ENCODE data around the gene MCF2L.
A peak's percentile ranks its signal among the peaks of the same experiment; 100 is the strongest.

The MCF2L gene

DNA sequence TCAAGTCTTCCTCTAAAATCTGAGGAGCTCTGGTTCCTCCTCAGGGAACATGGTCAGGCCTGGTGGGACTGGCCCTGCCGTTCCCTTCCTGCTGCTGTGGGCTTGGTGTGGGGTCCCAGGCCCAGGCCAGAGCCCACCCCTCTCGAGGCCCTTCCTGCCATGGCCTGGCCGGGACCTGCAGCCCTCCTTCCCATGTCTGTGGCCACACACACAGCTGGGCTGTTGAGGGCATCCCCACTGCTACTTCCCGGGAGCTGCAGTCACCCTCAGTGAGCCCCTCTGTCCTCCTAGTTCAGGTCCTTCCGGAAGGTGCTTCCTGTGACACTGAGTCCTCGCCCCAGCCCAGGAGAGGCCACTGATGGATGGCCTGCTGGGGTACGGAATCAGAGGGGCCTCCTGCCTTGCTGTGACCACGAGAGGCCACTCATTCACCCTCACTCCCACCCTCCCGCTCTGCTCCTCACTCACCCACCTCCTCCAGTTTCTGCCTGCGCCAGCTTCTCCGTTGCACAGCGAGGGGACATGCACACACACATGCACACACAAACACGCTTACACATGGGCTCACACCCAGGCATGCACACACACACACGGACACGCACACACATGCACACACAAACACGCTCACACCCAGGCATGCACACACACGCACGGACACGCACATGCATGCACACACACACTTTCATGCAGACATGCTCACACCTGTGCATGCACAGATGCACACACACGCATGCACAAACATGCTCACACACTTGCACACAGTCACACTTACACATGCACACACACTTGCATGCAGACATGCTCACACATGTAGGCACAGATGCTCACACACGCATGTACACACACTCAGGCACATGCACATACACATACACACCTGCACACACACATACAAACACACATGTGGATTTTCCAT is 7.3 kb upstream of the MCF2L start:
- Histone ChIP-seq H3K27me3 (ENCODE audit: control insufficient read depth, insufficient read depth, low read length) (peaks cover 3% of the 10 kb centered on the region), H3K9ac (ENCODE audit: low read length) (no peak overlapping the region), H3K27ac (ENCODE audit: low read depth, low read length) (no peak overlapping the region), H3K36me3 (ENCODE audit: control insufficient read depth, insufficient read depth, low read length) (no peaks in the 10 kb centered on the region), H3K4me1 (ENCODE audit: control insufficient read depth, insufficient read depth, low read length) (no peaks in the 10 kb centered on the region), H3K4me3 (ENCODE audit: low read length) (no peak overlapping the region)

DNA sequence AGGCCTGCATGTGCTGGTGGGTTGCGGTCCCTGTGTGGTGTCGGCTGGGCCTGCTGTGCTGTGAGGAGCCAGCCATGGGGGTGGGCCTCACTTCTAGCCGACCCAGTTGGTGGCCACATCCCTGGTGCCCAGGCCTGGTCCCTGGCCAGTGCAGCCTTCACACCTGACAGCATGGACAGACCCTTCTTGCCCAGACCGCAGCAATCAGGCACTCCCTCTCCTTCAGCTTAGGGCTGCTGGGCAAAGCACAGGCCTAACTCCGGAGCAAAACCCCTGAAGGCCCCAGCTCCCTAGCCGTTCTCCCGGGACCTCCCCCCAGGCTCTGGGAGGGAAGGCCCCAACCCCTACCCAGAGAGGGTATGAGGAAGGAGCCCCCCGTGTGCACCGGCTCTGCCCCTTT is 6.6 kb upstream of the MCF2L start:
- no peaks in the 10 kb centered on the region for H3K36me3 ChIP-seq (ENCODE audit: control insufficient read depth, insufficient read depth, low read length)
- H3K27ac ChIP-seq (ENCODE audit: low read depth, low read length) = no peak overlapping the region
- no peak overlapping the region for H3K4me3 ChIP-seq (ENCODE audit: low read length)
- H3K27me3 ChIP-seq (ENCODE audit: control insufficient read depth, insufficient read depth, low read length) = peaks cover 3% of the 10 kb centered on the region
- no peaks in the 10 kb centered on the region for H3K4me1 ChIP-seq (ENCODE audit: control insufficient read depth, insufficient read depth, low read length)
- no peak overlapping the region for H3K9ac ChIP-seq (ENCODE audit: low read length)

DNA sequence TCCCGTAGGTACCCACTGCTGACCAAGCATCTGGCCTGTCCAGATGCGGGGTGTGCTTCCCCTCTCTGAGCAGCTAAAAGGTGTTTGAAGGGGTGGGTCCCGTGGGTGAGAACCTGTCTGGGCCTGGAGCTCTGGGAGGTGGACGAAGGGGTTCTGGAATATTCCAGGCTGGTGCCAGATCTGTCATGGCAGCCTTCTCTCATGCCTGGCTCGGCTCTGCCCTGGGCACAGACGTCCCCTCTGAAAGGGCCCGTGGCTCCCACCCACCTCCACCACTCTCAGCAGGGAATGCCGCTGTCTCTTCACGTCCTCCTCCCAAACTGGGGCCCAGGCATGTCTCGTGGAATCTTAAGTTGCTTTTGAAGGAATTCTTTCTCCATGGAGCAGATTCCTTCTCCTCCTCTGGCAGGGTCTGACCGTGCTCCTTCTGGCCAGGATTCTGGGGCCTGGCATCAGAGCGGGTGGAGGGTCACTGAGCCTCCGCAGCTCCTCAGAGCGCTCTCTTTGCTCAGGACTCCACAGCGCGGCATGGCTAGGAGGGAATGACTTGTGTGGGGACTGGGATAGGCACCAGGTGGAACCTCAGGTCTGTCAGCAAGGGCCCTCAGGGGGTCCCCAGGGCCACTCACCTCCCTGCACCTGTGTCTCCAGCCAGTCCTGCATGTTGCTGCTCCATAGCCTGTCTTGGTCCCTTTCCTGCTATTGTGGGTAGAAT is 5.9 kb upstream of the MCF2L start:
- H3K36me3 ChIP-seq (ENCODE audit: control insufficient read depth, insufficient read depth, low read length) = no peaks in the 10 kb centered on the region
- H3K4me3 ChIP-seq (ENCODE audit: low read length) = no peak overlapping the region
- no peaks in the 10 kb centered on the region for H3K4me1 ChIP-seq (ENCODE audit: control insufficient read depth, insufficient read depth, low read length)
- H3K27me3 ChIP-seq (ENCODE audit: control insufficient read depth, insufficient read depth, low read length) = peaks cover 3% of the 10 kb centered on the region
- no peak overlapping the region for H3K9ac ChIP-seq (ENCODE audit: low read length)
- H3K27ac ChIP-seq (ENCODE audit: low read depth, low read length) = no peak overlapping the region

DNA sequence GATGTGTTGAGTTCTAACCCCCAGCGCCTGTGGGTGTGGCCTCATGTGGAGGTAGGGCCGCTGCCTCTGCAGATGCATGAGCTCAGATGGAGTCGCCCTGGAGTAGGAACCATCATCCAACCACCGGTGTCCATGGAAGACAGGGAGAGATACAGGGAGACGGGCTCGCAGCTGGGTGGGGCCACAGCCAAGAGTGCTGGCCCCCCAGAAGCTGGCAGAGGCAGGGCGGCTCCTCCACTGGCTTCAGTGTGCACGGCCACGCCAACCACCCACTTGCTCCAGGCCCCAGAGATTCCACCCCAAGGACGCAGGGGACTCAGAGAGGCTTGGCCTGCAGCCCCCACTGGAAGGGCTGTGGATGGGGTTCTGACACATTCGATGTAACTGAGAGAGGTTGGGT is 5.4 kb upstream of the MCF2L start:
- Histone ChIP-seq H3K4me3 (ENCODE audit: low read length) (no peak overlapping the region), H3K4me1 (ENCODE audit: control insufficient read depth, insufficient read depth, low read length) (no peaks in the 10 kb centered on the region), H3K27ac (ENCODE audit: low read depth, low read length) (no peak overlapping the region), H3K9ac (ENCODE audit: low read length) (no peak overlapping the region), H3K36me3 (ENCODE audit: control insufficient read depth, insufficient read depth, low read length) (no peaks in the 10 kb centered on the region), H3K27me3 (ENCODE audit: control insufficient read depth, insufficient read depth, low read length) (peaks cover 6% of the 10 kb centered on the region)

DNA sequence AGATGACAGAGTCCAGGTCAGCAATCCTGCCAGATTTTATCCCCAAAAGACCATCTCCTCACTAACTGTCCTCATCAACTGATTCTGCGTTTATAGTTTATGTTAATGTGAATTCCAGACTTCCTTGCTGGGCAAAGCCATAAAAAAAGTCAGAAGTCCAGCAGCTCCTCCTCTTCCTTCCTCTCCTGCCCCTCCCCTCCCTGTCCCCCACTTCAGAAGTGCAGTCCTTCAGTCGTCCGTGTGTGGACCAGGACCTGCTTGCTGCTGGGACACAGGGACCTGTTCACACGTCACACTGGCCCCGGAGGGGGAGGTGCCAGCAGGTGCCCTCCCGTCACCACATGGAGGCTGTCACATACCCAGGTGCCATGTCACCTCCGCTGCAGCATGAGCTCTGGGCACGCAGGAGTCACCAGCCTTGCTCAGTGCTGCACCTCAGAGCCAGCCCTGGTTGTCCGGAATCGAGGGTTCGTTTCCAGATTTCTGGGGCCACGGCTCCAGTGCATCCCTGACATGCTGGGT is 4.0 kb upstream of the MCF2L start:
- no peak overlapping the region for H3K9ac ChIP-seq (ENCODE audit: low read length)
- no peak overlapping the region for H3K27ac ChIP-seq (ENCODE audit: low read depth, low read length)
- peaks cover 6% of the 10 kb centered on the region for H3K27me3 ChIP-seq (ENCODE audit: control insufficient read depth, insufficient read depth, low read length)
- no peak overlapping the region for H3K4me3 ChIP-seq (ENCODE audit: low read length)
- no peaks in the 10 kb centered on the region for H3K4me1 ChIP-seq (ENCODE audit: control insufficient read depth, insufficient read depth, low read length)
- no peaks in the 10 kb centered on the region for H3K36me3 ChIP-seq (ENCODE audit: control insufficient read depth, insufficient read depth, low read length)

DNA sequence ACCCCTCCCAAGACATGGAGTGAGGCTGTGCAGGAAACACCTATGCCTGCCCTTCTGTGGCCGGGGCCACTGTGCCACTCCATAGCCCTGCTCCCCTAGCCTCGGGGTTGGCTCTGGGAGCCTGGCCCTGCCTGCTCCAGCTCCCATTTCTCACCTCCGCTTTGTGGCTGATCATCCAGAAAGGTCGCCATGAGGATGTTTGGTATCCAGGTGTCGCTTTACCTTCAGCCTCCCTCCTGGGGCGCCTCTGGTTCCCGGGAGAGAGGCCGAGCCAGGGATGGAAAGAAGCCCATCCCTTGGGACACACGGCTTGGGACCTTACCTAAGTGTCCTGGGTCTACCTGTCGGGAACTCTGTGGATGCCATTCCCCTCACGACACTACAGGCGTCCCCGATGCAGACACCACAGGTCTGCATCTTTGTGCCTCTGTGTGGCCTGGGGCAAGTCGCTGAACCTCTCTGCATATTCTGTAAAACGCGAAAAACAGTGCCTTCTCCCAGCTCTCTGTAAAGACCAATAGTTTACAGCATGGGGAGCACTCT is 3.4 kb upstream of the MCF2L start:
- Histone ChIP-seq H3K4me1 (ENCODE audit: control insufficient read depth, insufficient read depth, low read length) (no peaks in the 10 kb centered on the region), H3K4me3 (ENCODE audit: low read length) (no peak overlapping the region), H3K9ac (ENCODE audit: low read length) (no peak overlapping the region), H3K27ac (ENCODE audit: low read depth, low read length) (no peak overlapping the region), H3K36me3 (ENCODE audit: control insufficient read depth, insufficient read depth, low read length) (no peaks in the 10 kb centered on the region), H3K27me3 (ENCODE audit: control insufficient read depth, insufficient read depth, low read length) (peaks cover 6% of the 10 kb centered on the region)

DNA sequence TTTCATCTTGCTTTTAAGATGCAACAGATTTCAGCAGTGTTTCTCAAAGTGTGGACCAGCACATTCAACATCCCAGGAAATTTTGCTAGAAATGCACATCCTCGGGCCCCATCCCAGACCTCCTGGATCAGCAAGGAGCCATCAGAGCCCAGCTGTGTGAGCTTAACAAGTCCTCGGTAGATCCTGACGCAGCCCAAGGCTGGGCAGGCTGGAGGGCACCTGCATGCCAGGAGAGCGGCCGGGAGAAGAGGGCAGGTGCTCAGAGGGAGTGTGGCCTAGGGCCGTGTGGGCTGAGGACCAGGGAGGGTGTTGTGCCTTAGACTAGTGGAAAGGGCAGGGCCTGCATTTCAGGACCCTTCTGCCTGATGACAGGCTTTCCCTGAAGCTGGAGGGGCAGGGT is 2.2 kb upstream of the MCF2L start:
- H3K36me3 ChIP-seq (ENCODE audit: control insufficient read depth, insufficient read depth, low read length) = no peaks in the 10 kb centered on the region
- H3K27me3 ChIP-seq (ENCODE audit: control insufficient read depth, insufficient read depth, low read length) = peaks cover 8% of the 10 kb centered on the region

DNA sequence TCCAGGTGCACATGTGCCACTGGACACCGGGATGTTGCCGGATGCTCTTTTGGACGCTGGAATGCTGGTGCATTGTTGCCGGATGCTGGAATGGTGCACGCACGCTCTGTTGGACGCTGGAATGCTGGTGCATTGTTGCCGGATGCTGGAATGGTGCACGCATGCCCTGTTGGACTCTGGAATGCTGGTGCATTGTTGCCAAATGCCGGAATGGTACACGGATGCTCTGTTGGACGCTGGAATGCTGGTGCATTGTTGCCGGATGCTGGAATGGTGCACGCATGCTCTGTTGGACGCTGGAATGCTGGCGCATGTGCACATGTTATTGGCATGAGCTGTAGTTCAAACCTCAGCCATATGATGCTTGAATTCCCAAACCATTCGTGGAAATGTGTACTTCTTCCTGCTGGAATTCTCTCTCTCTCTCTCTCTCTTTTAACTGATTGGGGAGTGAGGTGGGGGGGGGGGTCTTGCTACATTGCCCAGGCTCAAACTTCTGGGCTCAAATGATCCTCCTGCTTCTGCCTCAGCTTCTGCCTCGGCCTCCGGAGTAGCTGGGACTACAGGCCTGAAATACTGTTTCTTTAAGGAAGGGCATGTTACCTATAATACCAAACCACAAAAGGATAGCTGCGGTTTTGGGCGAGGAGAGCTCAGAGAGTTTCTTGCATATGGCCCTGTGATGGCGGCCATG is 1.2 kb upstream of the MCF2L start:
- H3K27ac ChIP-seq (ENCODE audit: low read depth, low read length) = no peak overlapping the region

More for the DNA sequence above, 2.2 kb upstream of the MCF2L start:
- H3K9ac ChIP-seq (ENCODE audit: low read length) = no peak overlapping the region
- no peak overlapping the region for H3K4me3 ChIP-seq (ENCODE audit: low read length)
- H3K4me1 ChIP-seq (ENCODE audit: control insufficient read depth, insufficient read depth, low read length) = no peaks in the 10 kb centered on the region
- no peak overlapping the region for H3K27ac ChIP-seq (ENCODE audit: low read depth, low read length)

DNA sequence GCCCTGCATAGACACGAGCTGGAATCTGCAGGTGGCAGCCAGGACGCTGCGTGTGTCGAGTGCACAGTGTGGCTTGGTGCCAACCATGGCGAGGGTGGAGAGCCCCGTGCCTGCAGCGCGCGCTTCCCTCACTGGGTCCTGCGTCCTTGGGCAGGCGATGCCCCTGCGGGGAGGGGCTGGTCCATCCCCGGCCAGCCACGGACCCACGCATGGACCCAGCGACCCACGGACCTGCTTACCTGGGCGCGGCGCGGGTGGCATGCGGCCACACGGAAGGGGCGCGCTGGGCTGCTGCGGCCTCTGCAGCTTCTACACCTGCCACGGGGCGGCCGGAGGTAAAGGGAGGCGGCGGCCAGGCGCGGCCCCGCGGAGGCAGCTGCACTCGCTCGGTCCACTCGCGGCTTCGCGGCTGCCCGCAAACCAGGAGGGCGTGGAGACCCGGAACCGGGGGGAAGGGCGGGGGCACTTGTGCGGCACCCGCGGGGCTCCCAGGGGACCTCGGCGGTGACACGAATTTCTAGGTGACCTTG is 569 bp upstream of the MCF2L start:
- H3K4me3 ChIP-seq (ENCODE audit: low read length) = peak overlapping the region; percentile 56
- no peak overlapping the region for H3K9ac ChIP-seq (ENCODE audit: low read length)
- no peaks in the 10 kb centered on the region for H3K4me1 ChIP-seq (ENCODE audit: control insufficient read depth, insufficient read depth, low read length)
- no peak overlapping the region for H3K27ac ChIP-seq (ENCODE audit: low read depth, low read length)
- no peaks in the 10 kb centered on the region for H3K36me3 ChIP-seq (ENCODE audit: control insufficient read depth, insufficient read depth, low read length)
- peaks cover 8% of the 10 kb centered on the region for H3K27me3 ChIP-seq (ENCODE audit: control insufficient read depth, insufficient read depth, low read length)

More for the DNA sequence above, 1.2 kb upstream of the MCF2L start:
- H3K4me1 ChIP-seq (ENCODE audit: control insufficient read depth, insufficient read depth, low read length) = no peaks in the 10 kb centered on the region
- peak overlapping the region; percentile 51 for H3K4me3 ChIP-seq (ENCODE audit: low read length)
- H3K36me3 ChIP-seq (ENCODE audit: control insufficient read depth, insufficient read depth, low read length) = no peaks in the 10 kb centered on the region
- no peak overlapping the region for H3K9ac ChIP-seq (ENCODE audit: low read length)
- H3K27me3 ChIP-seq (ENCODE audit: control insufficient read depth, insufficient read depth, low read length) = peaks cover 8% of the 10 kb centered on the region

DNA sequence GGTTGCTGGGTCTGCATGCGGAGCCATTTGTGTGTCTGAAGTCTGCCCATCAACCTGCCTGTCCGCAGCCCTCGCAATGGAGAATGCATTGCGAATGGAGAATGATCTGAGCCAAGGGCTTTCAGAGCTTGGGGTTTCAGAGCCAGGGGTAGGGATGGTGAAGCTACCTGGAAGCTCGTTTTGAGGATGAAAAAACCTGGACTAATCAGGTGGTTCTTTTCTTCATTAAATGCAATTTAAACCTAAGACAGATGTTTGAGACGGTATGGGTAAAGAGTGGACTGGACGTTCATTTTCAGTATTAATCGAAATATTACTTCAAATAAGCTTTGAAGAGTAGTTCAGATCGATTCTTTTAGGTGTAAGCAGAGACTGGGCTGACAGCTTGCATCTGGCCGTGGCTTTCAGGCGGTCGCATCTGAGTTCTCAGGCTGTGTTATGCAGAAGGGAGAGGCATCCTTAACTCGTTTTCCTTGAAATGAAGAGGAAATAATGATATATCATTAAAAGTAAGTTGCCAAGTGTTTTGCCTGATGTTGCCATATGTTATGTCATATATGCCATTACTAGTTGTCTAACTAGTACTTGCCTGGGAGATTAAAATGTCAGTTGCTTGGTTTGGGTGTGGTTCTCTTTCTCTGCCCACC is 801 bp downstream of the MCF2L start:
- no peak overlapping the region for H3K27ac ChIP-seq (ENCODE audit: low read depth, low read length)
- H3K27me3 ChIP-seq (ENCODE audit: control insufficient read depth, insufficient read depth, low read length) = peaks cover 8% of the 10 kb centered on the region
- no peak overlapping the region for H3K9ac ChIP-seq (ENCODE audit: low read length)
- peak overlapping the region; percentile 65 for H3K4me3 ChIP-seq (ENCODE audit: low read length)
- H3K36me3 ChIP-seq (ENCODE audit: control insufficient read depth, insufficient read depth, low read length) = no peaks in the 10 kb centered on the region
- no peaks in the 10 kb centered on the region for H3K4me1 ChIP-seq (ENCODE audit: control insufficient read depth, insufficient read depth, low read length)

DNA sequence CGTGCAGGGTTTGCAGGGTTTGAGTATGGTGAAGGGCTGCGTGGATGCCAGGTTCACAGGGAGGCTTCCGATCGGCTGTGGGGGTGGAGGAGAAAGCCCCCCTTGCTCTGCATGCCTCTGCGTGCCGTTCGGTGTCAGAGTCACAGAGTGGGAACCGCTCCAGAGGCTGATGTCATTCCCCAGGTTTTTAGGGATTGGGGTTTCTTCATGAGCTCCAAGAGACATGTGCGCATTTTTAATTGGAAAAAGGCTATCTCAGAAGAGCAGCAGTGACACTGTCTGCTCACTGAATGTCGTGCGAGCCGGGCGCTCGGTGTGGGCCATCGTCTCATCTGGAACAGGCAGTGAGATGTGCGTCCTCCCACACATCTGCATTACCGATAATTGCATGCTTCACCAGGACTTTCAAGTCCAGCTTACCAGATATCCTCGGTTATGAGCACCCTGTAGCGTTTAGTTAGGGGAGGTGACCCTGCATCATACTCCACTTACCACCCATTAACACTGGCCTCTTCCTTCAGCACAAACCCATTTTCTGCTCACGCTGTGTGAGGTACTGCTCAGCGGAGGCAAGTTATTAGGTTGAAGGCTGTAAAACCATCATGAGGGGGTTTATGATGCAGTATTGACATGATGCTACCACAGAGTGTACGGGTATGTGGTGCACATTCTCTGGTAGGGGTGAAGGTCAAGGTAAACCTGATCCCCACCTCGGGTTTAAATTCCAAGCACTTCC is 1.7 kb downstream of the MCF2L start:
- Histone ChIP-seq H3K36me3 (ENCODE audit: control insufficient read depth, insufficient read depth, low read length) (no peaks in the 10 kb centered on the region), H3K4me3 (ENCODE audit: low read length) (no peak overlapping the region), H3K27me3 (ENCODE audit: control insufficient read depth, insufficient read depth, low read length) (peaks cover 5% of the 10 kb centered on the region), H3K4me1 (ENCODE audit: control insufficient read depth, insufficient read depth, low read length) (no peaks in the 10 kb centered on the region), H3K27ac (ENCODE audit: low read depth, low read length) (no peak overlapping the region), H3K9ac (ENCODE audit: low read length) (no peak overlapping the region)
